Endothelial cell of umbilical vein (primary cell): Measurements from ENCODE around the gene MRPL38. TPM values are rescaled to one million over a fixed set of nuclear protein-coding genes. Genes with fewer than 3 reads are reported as not detected.

Experiments
- Bru-seq: library from RNA; stranded (reverse); fragments of 400-500 nt; gene quantifications from one replicate; lab custom pipeline; 2021; lab: Mats Ljungman, UMichigan
- BruChase-seq, 2 experiments: library from RNA; stranded (reverse); fragments of 400-500 nt; gene quantifications; one replicate each; lab custom pipeline; 2021; lab: Mats Ljungman, UMichigan
- BruUV-seq: library from RNA; stranded (reverse); fragments of 400-500 nt; replicated peaks from 2 replicates; lab custom pipeline; 2021; lab: Mats Ljungman, UMichigan
- CTCF ChIA-PET: fragments of 300-600, 350-600 bp; sonication (Branson Sonifier 250); formaldehyde crosslinking; loops from one replicate; lab custom pipeline; 2021; ENCODE audit warnings: antibody characterized with exemption, inconsistent platforms; lab: Charles Lee
- POLR2A ChIA-PET: fragments of 300-600, 350-600 bp; sonication (Branson Sonifier 250); formaldehyde crosslinking; loops from one replicate; lab custom pipeline; 2021; ENCODE audit warnings: antibody characterized with exemption, inconsistent platforms; lab: Charles Lee
- DNase-seq: peaks from one replicate; pipeline ENCODE4 v3.0.0-alpha.2; 2011; ENCODE audit warnings: low read depth, low spot score
- FAIRE-seq: peaks from 2 replicates; lab custom pipeline; 2011; peaks lifted over from hg19 to GRCh38; lab: Jason Lieb, UNC
- H2AFZ ChIP-seq: 2 replicates; pipeline ENCODE4 v1.6.0; 2012; ENCODE audit warnings: low read depth, low read length, control low read depth, inconsistent platforms
- H3K27ac ChIP-seq: 2 replicates; pipeline ENCODE4 v1.5.1; 2011; ENCODE audit warnings: low read depth, mild to moderate bottlenecking, control low read depth, low read length, moderate library complexity; ENCODE audit not compliant: insufficient read depth
- H3K27me3 ChIP-seq, 2 experiments: 2 replicates each; pipeline versions ENCODE4 v1.6.0 to v1.6.1; 2011; ENCODE audit warnings: low read length in 2 of 2, mixed read lengths in 1 of 2; ENCODE audit not compliant: control insufficient read depth in 2 of 2, insufficient read depth in 2 of 2
- H3K36me3 ChIP-seq, 2 experiments: 2 replicates in 1 of 2; 3 replicates in 1 of 2; pipeline ENCODE4 v1.5.1; 2011; ENCODE audit warnings: low read length in 2 of 2, mild to moderate bottlenecking in 1 of 2, moderate library complexity in 1 of 2; ENCODE audit not compliant: control insufficient read depth in 2 of 2, insufficient read depth in 2 of 2; ENCODE audit errors: extremely low read depth in 1 of 2
- H3K4me1 ChIP-seq: 3 replicates; pipeline ENCODE4 v1.5.1; 2011; ENCODE audit warnings: mild to moderate bottlenecking, low read length; ENCODE audit not compliant: control insufficient read depth, insufficient read depth; ENCODE audit errors: extremely low read depth
- H3K4me2 ChIP-seq: 2 replicates; pipeline ENCODE4 v1.6.1; 2011; ENCODE audit warnings: low read length, control low read depth, mixed read lengths; ENCODE audit not compliant: insufficient read depth
- H3K4me3 ChIP-seq, 3 experiments: fragments of 200-600 bp in 1 of 3; sonication (generic), shearing (Covaris generic) in 1 of 3; replicated peaks in 1 of 3; 2 replicates each; pipeline ENCODE4 v1.5.1; 2011 to 2016; ENCODE audit warnings: control low read depth in 3 of 3, low read length in 3 of 3, mild to moderate bottlenecking in 2 of 3, inconsistent platforms in 1 of 3, low read depth in 1 of 3, moderate library complexity in 1 of 3; ENCODE audit not compliant: insufficient read depth in 1 of 3
- H3K79me2 ChIP-seq: 2 replicates; pipeline ENCODE4 v1.6.0; 2012; ENCODE audit warnings: low read length, inconsistent platforms; ENCODE audit not compliant: control insufficient read depth, insufficient read depth
- H3K9ac ChIP-seq: replicated peaks from 2 replicates; pipeline ENCODE3; 2011; ENCODE audit warnings: low read length, control low read depth; ENCODE audit not compliant: insufficient read depth; ENCODE audit errors: extremely low read depth
- H3K9me1 ChIP-seq: replicated peaks from 3 replicates; pipeline ENCODE4 v1.6.0; 2011; ENCODE audit warnings: mild to moderate bottlenecking, low read length; ENCODE audit not compliant: control insufficient read depth, insufficient read depth; ENCODE audit errors: extremely low read depth
- H3K9me3 ChIP-seq: replicated peaks from 2 replicates; pipeline ENCODE4 v1.5.1; 2012; ENCODE audit warnings: low read length, inconsistent platforms; ENCODE audit not compliant: control insufficient read depth, insufficient read depth
- H4K20me1 ChIP-seq: replicated peaks from 2 replicates; pipeline ENCODE3; 2011; ENCODE audit warnings: mild to moderate bottlenecking, low read length; ENCODE audit not compliant: control insufficient read depth, insufficient read depth; ENCODE audit errors: extremely low read depth
- CTCF ChIP-seq, 2 donors: IDR thresholded peaks; 1 replicate in 1 of 2; 2 replicates in 1 of 2; pipeline ENCODE4 v1.5.1; 2011; ENCODE audit warnings: low read length in 2 of 2, mild to moderate bottlenecking in 2 of 2, moderate library complexity in 2 of 2, control low read depth in 1 of 2, inconsistent platforms in 1 of 2, low read depth in 1 of 2; ENCODE audit not compliant: insufficient read depth in 1 of 2; ENCODE audit errors: extremely low read depth in 1 of 2
- EZH2 ChIP-seq: IDR thresholded peaks from 2 replicates; pipeline ENCODE4 v1.6.1; 2012; ENCODE audit warnings: borderline replicate concordance, low read depth, mild to moderate bottlenecking, moderate library complexity, low read length, inconsistent platforms; ENCODE audit not compliant: severe bottlenecking
- GATA2 ChIP-seq: IDR thresholded peaks from 2 replicates; pipeline ENCODE4 v1.7.0; 2011; ENCODE audit warnings: low read depth, mild to moderate bottlenecking, moderate library complexity, mixed read lengths, low read length; ENCODE audit not compliant: insufficient read length, insufficient read depth
- MYC ChIP-seq: IDR thresholded peaks from one replicate; pipeline ENCODE4 v1.6.1; 2011; ENCODE audit warnings: mild to moderate bottlenecking, low read depth, low read length
- POLR2A ChIP-seq: IDR thresholded peaks from 2 replicates; pipeline ENCODE4 v1.6.1; 2012; ENCODE audit warnings: low read depth, mild to moderate bottlenecking, control low read depth, low read length
- POLR2AphosphoS5 ChIP-seq: IDR thresholded peaks from 2 replicates; pipeline ENCODE4 v1.6.1; 2012; ENCODE audit warnings: low read depth, mild to moderate bottlenecking, control low read depth, low read length, moderate library complexity; ENCODE audit not compliant: insufficient read depth
- dilution Hi-C: fragments of 300-500 bp; cut with MboI; formaldehyde crosslinking; loops from one replicate; pipeline ENCODE4 v1.15.0; 2019; ENCODE audit warnings: low sequenced_read_pairs; ENCODE audit not compliant: extremely low pct_ligation_motif_present
- intact Hi-C: fragments of 100-400 bp; cut with micrococcal nuclease; formaldehyde crosslinking; loops from one replicate; pipeline ENCODE4 v1.10.0; 2022
- long read RNA-seq: library from polyadenylated mRNA; stranded (forward); transcript quantifications from one replicate; pipeline ENCODE4 v2.0.0, GENCODE V29; 2021
- polyA minus RNA-seq, 3 experiments: library from RNA; depleted of rRNA, polyadenylated mRNA; stranded (reverse); fragments of >200 nt; gene quantifications; 1 replicate in 1 of 3; 2 replicates in 2 of 3; pipeline ENCODE4 v1.2.3, GENCODE V29; 2011
- polyA plus RNA-seq, 4 experiments: library from polyadenylated mRNA; depleted of rRNA in 3 of 4; stranded (reverse) in 3 of 4; unstranded in 1 of 4; fragments of >200 nt; gene quantifications; 2 replicates each; pipeline versions ENCODE4 v1.2.1 to v1.2.3, GENCODE V29; 2011 to 2012; ENCODE audit warnings: missing spikeins in 1 of 4
- total RNA-seq: library from RNA; stranded (reverse); gene quantifications from 2 replicates; pipeline ENCODE4 v1.2.3, GENCODE V29; 2021
- TF ChIP-seq, protein P1 (sequence below): IDR thresholded peaks from 2 replicates; pipeline ENCODE4 v1.6.1; 2011; ENCODE audit not compliant: insufficient read depth, insufficient read length

Gene MRPL38
- total RNA-seq (93.8 and 94.4 TPM in 2 replicates), polyA plus RNA-seq (82.7 and 100 TPM in 2 replicates), polyA minus RNA-seq (35.1 and 57.6 TPM in 2 replicates), Bru-seq, nascent RNA (percentile 70 among the genes with signal in this experiment), BruChase-seq, experiment 1, labeled RNA remaining after a 6-hour chase (percentile 77 among the genes with signal in this experiment), BruChase-seq, experiment 2, labeled RNA remaining after a 2-hour chase (percentile 71 among the genes with signal in this experiment)
- polyA plus RNA-seq (2011; cell fraction: cytosol; rRNA removed) = 38.2 and 44.1 TPM in 2 replicates
- polyA plus RNA-seq (2011; cell fraction: nucleus; rRNA removed) = 132 and 146 TPM in 2 replicates
- polyA plus RNA-seq (2012) = 43.0 and 51.9 TPM in 2 replicates
- 85.2 TPM for polyA minus RNA-seq (2011; cell fraction: cytosol; rRNA and poly(A)+ RNA removed)
- polyA minus RNA-seq (2011; cell fraction: nucleus; rRNA and poly(A)+ RNA removed) = 37.6 and 39.5 TPM in 2 replicates
- long read RNA-seq, transcript MRPL38-201 (9 exons, 1,888 nt) = major isoform, 393 of 439 reads
- long read RNA-seq, partial matches to known transcripts = 10 of 439 reads
- long read RNA-seq, other reads (novel, unspliced or antisense) = 34 of 439 reads

GRCh38 chr17:75904749-75905521 is at the start of gene MRPL38:
Gene MRPL38, minus strand, starts transcription at chr17:75904884. Its CDS starts 9 bp downstream, at chr17:75904875.
- CTCF ChIA-PET = interaction anchor here (0.8 to 3.6 kb wide), 23 partner anchors 9 to 469 kb away, joined by 3 to 95 read pairs (median 6); partner anchors contain the start of genes CDK3, EXOC7, FBF1 and TRIM65
- dilution Hi-C loops (no loop called here), intact Hi-C loops (loop anchor here (1.0 to 2.0 kb wide), 6 partner anchors 28 to 363 kb away; partner anchors contain the start of genes ACOX1, FBF1 and TEN1)
- peaks cover 9% of the 10 kb centered on the region for H3K79me2 ChIP-seq
- H2AFZ ChIP-seq = peak within 1 kb of the TSS; percentile 94
- H3K36me3 ChIP-seq = peaks cover 7 to 17% of the 10 kb centered on the region in 2 experiments
- BruUV-seq = TSS peak; percentile 58
- DNase-seq (peak; percentile 96), FAIRE-seq (peak; percentile 92)
- POLR2A ChIA-PET = interaction anchor here (0.8 to 1.3 kb wide), 3 partner anchors 10 to 125 kb away, joined by 3 to 7 read pairs (median 3); partner anchors contain the start of gene FBF1
- H3K27me3 ChIP-seq = no peaks in the 10 kb centered on the region
- peaks cover 14% of the 10 kb centered on the region for H3K4me1 ChIP-seq
- no peaks in the 10 kb centered on the region for H3K9me3 ChIP-seq
- TF ChIP-seq, protein P1, sequence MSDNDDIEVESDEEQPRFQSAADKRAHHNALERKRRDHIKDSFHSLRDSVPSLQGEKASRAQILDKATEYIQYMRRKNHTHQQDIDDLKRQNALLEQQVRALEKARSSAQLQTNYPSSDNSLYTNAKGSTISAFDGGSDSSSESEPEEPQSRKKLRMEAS = peak; percentile 38
- TF ChIP-seq POLR2AphosphoS5 (peak; percentile 81), MYC (no peak), GATA2 (no peak), POLR2A (no peak), CTCF (IDR thresholded peaks at IDR 0.05; ENCODE audit: extremely low read depth in 1 of 2, insufficient read depth in 1 of 2, low read depth in 1 of 2, low read length in 2 of 2) (peak; percentile 97 to 99), EZH2 (no peak)
- H4K20me1 ChIP-seq = no peaks in the 10 kb centered on the region
- H3K4me3 ChIP-seq = peak within 1 kb of the TSS; percentile 61 to 90 (median 77)
- no peaks in the 10 kb centered on the region for H3K9me1 ChIP-seq
- peak within 1 kb of the TSS; percentile 74 for H3K27ac ChIP-seq
- peak within 1 kb of the TSS; percentile 83 for H3K9ac ChIP-seq
- H3K4me2 ChIP-seq = peak within 1 kb of the TSS; percentile 80
